Measurements from ENCODE around the gene CSRP1. TPM values are rescaled to one million over a fixed set of nuclear protein-coding genes. Genes with fewer than 3 reads are reported as not detected.
A peak's percentile ranks its signal among the peaks of the same experiment; 100 is the strongest.

CSRP1 gene
- total RNA-seq, 6 experiments from 2014 or later = 54.9 to 158 (median 87.0) TPM

DNA sequence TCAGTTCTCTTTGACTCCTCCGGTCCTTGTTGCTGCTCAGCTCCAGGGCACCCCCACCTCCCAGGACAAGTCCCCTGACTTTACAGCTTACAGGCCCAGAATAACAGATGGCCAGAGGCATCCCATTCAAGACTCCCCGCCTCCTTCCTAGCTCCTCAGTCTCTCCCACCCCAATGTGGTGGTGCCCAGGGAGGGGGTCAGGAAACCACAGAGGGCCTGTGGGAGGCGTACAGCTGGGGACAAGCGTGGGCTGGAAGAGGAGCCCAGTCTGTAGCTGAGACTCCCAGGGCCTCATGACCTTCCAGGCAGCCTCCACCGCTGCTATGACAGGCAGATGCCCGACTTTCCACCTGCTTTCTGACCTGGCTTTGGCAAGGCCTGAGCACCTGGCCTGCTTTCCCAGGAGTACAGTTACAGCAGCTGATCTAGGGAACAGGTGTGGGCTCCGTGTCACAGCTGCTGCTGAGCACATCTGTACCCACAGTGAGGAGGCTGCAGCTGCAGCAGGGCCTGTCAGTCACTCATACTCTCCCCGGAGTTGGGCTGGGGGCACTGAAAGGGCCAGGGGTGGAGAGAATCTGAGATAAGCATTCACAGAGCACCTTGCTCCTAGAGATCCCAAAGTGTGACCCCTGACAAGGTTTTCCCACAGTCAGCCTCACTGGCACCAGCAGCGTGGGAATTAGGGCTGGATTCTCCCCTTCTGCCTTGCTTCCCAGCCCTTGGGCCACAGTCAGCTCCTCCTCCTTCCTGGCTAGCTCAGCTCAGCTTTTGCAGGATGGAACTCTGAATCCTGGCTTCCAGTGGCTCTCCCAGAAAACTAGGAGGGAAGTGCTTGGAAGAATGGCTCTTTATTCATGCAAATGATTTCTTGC lies 24.9 kb upstream of the CSRP1 start:
- Histone ChIP-seq H3K4me3 (no peak overlapping the region), H3K27ac (no peak overlapping the region), H3K4me1 (no peaks in the 10 kb centered on the region), H3K27me3 (no peaks in the 10 kb centered on the region), H3K9me3 (no peaks in the 10 kb centered on the region), H3K36me3 (no peaks in the 10 kb centered on the region)
- intact Hi-C loops (cut with DNase I) = no loop called here
- no CpG with 5 or more reads among the region's 9 CpGs for WGBS (ENCODE audit: insufficient coverage, low coverage, low lambda C conversion rate, missing lambda C conversion rate)
- ATAC-seq (peak in 1 of 4 donors; percentile 18), DNase-seq (no peak)
- no peak for TF ChIP-seq POLR2A (IDR thresholded peaks at IDR 0.05)
- TF ChIP-seq CTCF (IDR thresholded peaks at IDR 0.05) = no peak

GRCh38 chr1:201530741-201531531 lies 24.0 kb upstream of the CSRP1 start:
- TF ChIP-seq POLR2A (IDR thresholded peaks at IDR 0.05) (no peak), CTCF (IDR thresholded peaks at IDR 0.05) (peak; percentile 57 to 75 (median 64))
- Histone ChIP-seq H3K4me3 (no peak overlapping the region), H3K36me3 (no peaks in the 10 kb centered on the region), H3K9me3 (no peaks in the 10 kb centered on the region), H3K27ac (no peak overlapping the region), H3K27me3 (no peaks in the 10 kb centered on the region), H3K4me1 (no peaks in the 10 kb centered on the region)
- 19% methylated on average over 5 of the region's 26 CpGs for WGBS (ENCODE audit: insufficient coverage, low coverage, low lambda C conversion rate, missing lambda C conversion rate)
- peak in 1 of 3 donors; percentile 65 for DNase-seq
- intact Hi-C loops (cut with DNase I) = no loop called here
- peak; percentile 84 to 91 (median 88) for ATAC-seq

DNA sequence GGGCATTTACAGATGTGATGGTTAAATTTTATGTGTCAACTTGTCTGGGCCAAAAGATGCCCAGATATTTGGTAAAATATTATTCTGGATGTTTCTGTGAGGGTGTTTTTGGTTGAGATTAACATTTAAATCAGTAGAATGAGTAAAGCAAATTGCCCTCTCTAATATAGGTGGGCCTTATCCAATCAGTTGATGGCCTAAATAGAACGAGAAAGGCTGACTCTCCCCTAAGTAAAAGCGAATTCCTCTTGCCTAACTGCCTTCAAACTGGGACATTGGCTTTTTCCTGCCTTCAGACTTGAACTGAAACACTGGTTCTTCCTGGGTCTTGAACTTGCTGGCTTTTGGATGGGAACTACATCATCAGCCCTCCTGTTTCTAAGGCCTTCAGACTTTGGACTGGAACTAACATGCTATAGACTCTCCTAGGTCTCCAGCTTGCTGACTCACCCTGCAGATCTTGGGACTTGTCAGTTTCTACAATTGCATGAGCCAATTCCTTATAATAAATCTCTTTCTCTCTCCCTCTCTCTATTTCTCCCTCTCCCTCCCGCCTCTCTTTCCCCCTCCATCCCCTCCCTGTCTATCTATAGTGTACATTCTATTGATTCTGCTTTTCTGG lies 21.8 kb upstream of the CSRP1 start:
- Histone ChIP-seq H3K9me3 (no peaks in the 10 kb centered on the region), H3K27me3 (no peaks in the 10 kb centered on the region), H3K36me3 (no peaks in the 10 kb centered on the region), H3K27ac (no peak overlapping the region), H3K4me1 (no peaks in the 10 kb centered on the region), H3K4me3 (no peak overlapping the region)
- intact Hi-C loops (cut with DNase I) = no loop called here
- ATAC-seq (no peak), DNase-seq (no peak)
- WGBS (ENCODE audit: insufficient coverage, low coverage, low lambda C conversion rate, missing lambda C conversion rate) = 84% methylated on average over 3 of the region's 3 CpGs
- no peak for TF ChIP-seq POLR2A (IDR thresholded peaks at IDR 0.05)
- TF ChIP-seq CTCF (IDR thresholded peaks at IDR 0.05) = no peak

GRCh38 chr1:201527879-201528278 lies 21.0 kb upstream of the CSRP1 start:
- Histone ChIP-seq H3K4me3 (no peak overlapping the region), H3K9me3 (no peaks in the 10 kb centered on the region), H3K27me3 (no peaks in the 10 kb centered on the region), H3K36me3 (no peaks in the 10 kb centered on the region), H3K27ac (no peak overlapping the region), H3K4me1 (no peaks in the 10 kb centered on the region)
- no peak for DNase-seq
- intact Hi-C loops (cut with DNase I) = no loop called here
- no peak for ATAC-seq
- TF ChIP-seq CTCF (IDR thresholded peaks at IDR 0.05) (no peak), POLR2A (IDR thresholded peaks at IDR 0.05) (no peak)
- WGBS (ENCODE audit: insufficient coverage, low coverage, low lambda C conversion rate, missing lambda C conversion rate) = 94% methylated on average over 5 of the region's 5 CpGs

Data from right lobe of liver (tissue), 6 donors.